Measurements from ENCODE around the gene CSPG4.
"Not testable (repeated sequence)": the region's sequence is repeated elsewhere in the genome, so short reads cannot be mapped to it uniquely, and the experiment has no call there.

Gene CSPG4

GRCh38 chr15:75738014-75738646 is 25.5 kb upstream of the CSPG4 start:
- no peak for DNase-seq (ENCODE audit: low read depth, low spot score)

DNA sequence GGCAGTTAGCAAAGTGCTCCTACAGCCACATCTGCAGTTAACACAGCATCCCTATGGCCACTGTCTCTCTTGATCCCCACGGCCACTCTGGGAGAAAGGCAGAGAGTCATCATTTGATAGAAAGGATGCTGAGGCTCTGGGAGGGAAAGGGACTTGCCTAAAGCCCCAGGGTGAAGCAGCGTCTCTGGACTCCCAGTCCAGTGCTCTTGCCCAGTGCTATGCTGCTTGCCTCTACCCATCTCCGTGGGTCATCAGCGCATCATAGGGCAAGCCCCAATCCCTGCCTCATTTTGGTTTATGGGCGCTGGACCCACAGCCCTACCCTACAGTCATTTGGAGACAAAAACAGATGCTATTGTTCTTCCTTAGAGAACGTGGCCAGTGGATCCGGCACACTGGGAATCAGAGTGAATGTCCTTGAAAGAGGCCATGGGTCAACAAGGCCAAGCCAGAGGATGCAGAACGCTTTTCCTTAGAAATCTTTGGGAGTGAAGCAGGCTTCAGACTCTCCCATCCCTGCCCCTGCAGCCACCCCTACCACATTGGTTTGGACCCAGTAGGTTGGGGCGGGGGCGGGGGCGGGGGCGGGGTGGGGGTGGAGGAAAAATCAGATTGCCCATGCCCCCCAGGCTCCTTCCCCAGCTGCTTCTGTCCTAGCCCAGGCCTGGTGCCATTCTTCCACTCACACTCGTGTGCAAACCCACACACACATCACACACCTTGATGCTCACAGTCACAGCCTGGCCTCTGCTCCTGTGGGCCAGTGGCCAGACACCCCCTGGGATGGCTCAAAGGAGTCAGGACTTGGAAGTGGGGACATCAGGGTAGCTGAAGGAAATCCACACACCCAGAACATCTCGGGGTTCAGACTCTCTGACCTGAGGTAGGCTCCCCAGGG is 24.7 kb upstream of the CSPG4 start:
- not testable (repeated sequence) for DNase-seq (ENCODE audit: low read depth, low spot score)

- no peak for DNase-seq (ENCODE audit: low read depth, low spot score)
Measured at GRCh38 chr15:75736256-75736655, 23.6 kb upstream of the CSPG4 start.

- DNase-seq (ENCODE audit: low read depth, low spot score) = not testable (repeated sequence)
Measured at GRCh38 chr15:75734861-75735760, 22.5 kb upstream of the CSPG4 start.

DNA sequence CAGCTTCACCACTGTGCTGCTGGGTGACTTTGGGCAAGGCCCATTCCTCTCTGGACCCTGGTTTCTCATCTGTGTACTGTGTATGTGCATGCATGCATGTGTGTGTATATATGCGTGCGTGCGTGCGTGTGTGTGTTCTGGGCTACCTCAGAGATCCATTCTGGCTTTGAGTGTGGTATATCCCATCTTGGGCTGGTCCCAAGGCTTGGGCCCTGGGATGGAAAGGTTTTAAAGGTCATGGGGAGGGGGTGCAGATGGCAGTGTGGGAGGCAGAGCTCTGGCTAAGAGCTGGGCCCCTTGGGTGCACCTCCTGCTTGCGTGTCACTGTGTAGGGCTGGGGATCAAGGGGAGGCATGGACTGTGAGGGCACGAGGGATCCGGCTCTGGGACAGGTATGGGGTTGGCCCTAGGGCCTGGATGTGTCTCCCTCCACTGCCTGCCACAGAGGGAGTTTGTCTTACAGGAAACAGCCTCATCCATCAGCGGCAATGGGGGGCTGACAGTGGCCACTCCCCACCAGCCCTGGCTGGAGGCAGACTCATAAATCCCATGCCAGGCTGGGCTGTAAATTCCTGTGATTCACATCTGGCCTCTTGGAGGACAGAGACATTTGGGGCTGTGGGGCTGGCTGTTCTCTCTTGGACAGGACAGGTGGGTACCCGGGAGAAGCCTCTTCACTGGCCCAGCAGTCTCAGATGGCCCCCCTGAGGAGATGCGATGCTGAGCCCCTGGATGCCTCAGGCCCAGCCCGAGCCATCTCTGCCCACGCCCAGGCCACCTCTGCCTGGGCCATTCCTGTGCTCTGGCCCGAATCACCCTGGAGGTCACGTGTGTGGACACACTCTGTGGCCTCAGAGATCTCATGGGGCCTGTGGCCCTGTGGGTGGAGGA is 21.4 kb upstream of the CSPG4 start:
- no peak for DNase-seq (ENCODE audit: low read depth, low spot score)

- no peak for DNase-seq (ENCODE audit: low read depth, low spot score)
Measured at GRCh38 chr15:75732809-75733451, 20.3 kb upstream of the CSPG4 start.

GRCh38 chr15:75732177-75732808 is 19.6 kb upstream of the CSPG4 start:
- DNase-seq (ENCODE audit: low read depth, low spot score) = no peak

DNA sequence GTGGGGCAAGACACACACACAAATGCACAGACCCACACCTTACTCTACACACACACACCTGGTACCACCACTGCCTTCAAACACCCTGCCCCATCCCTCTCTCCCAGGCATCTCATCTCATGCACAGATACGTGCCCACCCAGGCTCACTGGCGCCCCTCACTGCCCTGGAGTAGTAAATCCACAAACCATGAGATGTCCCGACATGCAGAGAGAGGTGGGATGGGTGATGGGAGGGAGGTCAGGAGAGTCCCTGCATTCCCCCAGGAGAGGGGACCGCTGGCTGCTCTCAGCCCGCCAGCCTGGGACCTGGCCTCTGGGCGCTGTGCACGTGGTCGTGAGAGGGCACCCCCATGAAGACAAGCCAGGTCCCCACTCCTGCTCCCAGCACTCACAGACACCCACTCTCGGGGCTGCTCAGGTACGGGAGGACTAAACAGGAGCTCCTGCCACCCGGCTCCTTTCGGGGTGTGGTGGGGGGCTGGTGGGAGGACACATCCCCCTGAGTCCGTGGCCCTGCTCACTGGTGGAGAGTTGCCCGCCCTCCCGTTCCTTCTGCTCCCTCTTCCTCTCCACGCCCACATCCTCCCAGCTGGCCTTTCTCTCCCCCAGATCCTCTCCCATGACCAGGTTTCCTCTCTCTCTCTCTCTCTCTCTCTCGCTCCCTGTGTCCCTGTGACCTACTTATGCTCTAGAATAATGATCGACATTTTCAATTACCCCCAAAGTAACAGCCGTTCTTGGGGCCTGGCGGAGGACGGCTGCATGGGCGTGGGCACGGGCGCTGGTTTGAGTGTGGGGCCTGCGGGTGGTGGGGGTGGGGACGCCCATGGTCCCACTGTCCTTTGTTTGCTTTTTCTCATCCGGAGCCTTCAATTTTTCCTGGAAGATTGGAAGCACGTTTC is 18.9 kb upstream of the CSPG4 start:
- DNase-seq (ENCODE audit: low read depth, low spot score) = no peak

DNA sequence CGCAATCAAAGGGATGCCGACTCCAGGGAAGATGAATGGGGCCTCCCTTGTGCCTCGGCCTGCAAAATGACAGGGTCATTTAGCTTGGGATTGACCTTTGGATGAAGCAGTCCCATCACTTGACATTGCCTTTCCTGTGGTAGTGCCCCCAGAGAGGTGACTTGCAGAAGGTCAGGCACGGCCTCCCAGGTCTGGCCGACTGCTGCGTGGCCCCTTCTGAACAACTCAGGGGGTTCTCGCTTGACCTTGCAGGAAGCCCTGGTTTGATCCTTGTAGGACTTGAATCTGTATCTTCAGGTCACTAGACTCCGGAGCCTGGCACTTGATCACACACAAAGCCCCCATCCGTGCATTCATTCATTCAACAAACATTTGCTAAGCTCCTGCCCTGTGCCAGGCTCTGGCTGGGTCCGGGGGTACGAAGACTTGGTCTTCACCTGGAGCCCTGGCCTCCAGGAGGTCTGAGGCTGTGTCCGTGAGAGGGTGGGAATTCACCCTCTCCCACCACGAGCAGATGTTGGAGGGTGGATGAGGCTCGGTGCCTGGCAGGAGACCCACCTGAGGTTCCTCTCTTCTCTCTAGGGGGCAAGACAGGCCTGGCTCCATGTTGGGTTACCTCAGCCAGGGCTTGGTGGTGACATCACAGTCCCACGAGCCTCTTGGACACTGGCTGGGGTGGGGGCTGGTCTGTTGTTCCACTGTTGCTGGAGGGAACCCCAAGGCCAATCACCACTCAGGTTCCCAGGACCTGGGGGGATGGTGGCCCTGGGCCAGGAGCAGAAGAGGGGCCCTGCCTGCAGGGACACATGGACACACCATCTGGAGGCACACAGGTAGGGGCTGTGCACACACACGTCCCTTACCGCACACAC is 18.0 kb upstream of the CSPG4 start:
- DNase-seq (ENCODE audit: low read depth, low spot score) = not testable (repeated sequence)

DNA sequence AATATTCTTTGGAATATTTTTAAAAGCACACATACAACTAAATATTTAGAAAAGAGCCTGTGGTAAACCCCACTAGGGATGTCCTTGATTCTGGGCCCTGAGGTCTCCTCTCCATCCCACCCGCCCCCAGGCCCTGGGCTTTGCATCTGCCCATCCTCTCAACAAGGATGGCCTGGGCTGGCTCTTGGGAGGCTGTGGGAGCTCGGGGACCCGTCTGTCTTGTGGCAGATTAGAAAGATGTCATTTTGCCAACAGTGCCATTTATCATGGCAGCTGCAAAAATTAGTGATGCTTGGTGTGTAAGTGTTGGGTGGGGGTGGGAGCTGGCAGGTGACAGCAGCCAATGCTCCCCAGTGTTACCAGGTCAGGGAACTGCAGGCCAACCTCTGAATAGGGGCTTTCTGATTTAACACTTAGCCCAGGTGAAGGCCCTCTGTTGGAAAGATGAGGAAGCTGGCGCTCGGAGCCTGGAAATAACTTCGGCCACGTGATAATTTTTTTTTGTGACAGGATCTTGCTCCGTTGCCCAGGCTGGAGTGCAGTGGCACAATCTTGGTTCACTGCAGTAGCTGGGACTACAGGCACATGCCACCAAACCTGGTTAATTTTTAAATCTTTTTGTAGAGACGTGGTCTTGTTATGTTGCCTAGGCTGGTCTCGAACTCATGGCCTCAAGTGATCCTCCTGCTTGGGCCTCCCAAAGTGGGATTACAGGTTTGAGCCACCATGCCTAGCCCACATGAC is 16.9 kb upstream of the CSPG4 start:
- DNase-seq (ENCODE audit: low read depth, low spot score) = no peak

DNA sequence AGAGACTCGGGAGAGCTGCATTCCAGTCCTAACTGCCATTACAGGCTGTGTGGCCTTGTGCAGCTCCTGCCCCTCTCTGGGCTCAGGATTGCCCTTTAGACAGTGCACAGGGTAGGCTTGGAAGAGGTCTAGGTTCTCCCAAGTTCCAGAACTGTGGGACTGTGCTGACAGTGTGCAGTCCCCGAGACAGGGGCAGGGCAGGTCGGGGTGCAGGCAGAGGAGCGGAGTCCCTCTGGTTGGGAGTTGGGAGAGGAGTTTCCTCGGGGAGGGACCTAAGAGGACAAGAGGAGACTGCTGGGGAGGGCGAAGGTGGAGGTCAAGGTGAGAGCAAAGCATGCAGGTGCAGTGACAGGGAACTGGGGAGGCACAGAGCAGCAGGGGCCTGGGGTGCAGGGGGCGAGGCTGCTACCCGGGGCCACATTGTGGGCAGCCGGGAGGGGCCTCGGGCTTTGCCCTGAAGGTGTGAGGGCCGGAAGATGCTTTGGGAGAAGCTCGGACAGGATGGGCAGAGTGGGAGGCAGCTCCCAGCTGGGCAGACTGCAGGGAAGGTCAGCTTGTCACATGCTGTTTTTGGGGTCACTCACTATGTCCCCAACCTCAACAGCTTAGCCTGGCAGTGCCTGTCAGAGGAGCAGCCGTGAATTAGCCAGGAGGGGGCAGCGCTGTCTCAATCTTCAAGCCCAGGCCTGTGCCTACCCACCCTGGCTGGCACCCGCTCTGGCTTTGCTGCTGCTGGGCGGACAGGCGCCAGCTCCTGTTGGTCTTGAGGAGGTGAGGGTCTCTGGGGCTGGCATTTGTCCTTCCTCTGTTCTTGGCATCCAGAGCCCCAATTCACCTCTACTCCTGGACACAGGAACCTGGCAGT is 15.4 kb upstream of the CSPG4 start:
- no peak for DNase-seq (ENCODE audit: low read depth, low spot score)

- no peak for DNase-seq (ENCODE audit: low read depth, low spot score)
Measured at GRCh38 chr15:75727031-75727531, 14.4 kb upstream of the CSPG4 start.

GRCh38 chr15:75725719-75726607 is 13.3 kb upstream of the CSPG4 start:
- no peak for DNase-seq (ENCODE audit: low read depth, low spot score)

GRCh38 chr15:75725006-75725718 is 12.5 kb upstream of the CSPG4 start:
- no peak for DNase-seq (ENCODE audit: low read depth, low spot score)

Measured in smooth muscle cell of the brain vasculature (primary cell).